ENCODE measurements around the gene COQ8B. TPM values are rescaled to one million over a fixed set of nuclear protein-coding genes. Genes with fewer than 3 reads are reported as not detected.

The COQ8B gene
- polyA plus RNA-seq, 10 donors, result 15.8 to 22.0 (median 19.0) TPM

Other genes with a start within 250 kb of the COQ8B start
- under 1 TPM; 0.25 to 0.81 (median 0.49) TPM for gene SPTBN4, start 249.9 kb downstream of the COQ8B start, polyA plus RNA-seq (ENCODE audit: insufficient read length in 10 of 10)
- 10 to 100 TPM; 14.7 to 31.7 (median 19.0) TPM for gene SHKBP1, start 140.0 kb downstream of the COQ8B start, polyA plus RNA-seq (ENCODE audit: insufficient read length in 10 of 10)
- gene LTBP4, start 115.5 kb downstream of the COQ8B start, polyA plus RNA-seq (ENCODE audit: insufficient read length in 10 of 10), result 100 to 1,000 TPM; 157 to 405 (median 220) TPM
- gene NUMBL, start 26.2 kb downstream of the COQ8B start, polyA plus RNA-seq (ENCODE audit: insufficient read length in 10 of 10), result 10 to 100 TPM; 22.0 to 37.8 (median 28.3) TPM
- 10 to 100 TPM in 5 of 10 donors, 1 to 10 TPM in 5; 7.9 to 11.6 (median 10.0) TPM for gene ITPKC, start 226 bp upstream of the COQ8B start, polyA plus RNA-seq (ENCODE audit: insufficient read length in 10 of 10)
- gene ACTMAP, start 33.6 kb upstream of the COQ8B start, polyA plus RNA-seq (ENCODE audit: insufficient read length in 10 of 10), result 10 to 100 TPM in 5 of 10 donors, 1 to 10 TPM in 5; 7.1 to 12.4 (median 10.1) TPM
- 10 to 100 TPM; 51.6 to 95.0 (median 67.9) TPM for gene SNRPA, start 34.3 kb upstream of the COQ8B start, polyA plus RNA-seq (ENCODE audit: insufficient read length in 10 of 10)
- 1 to 10 TPM; 1.0 to 3.9 (median 2.3) TPM for gene MIA, start 58.6 kb upstream of the COQ8B start, polyA plus RNA-seq (ENCODE audit: insufficient read length in 10 of 10)
- 1 to 10 TPM; 7.1 to 9.6 (median 8.6) TPM for gene RAB4B, start 61.4 kb upstream of the COQ8B start, polyA plus RNA-seq (ENCODE audit: insufficient read length in 10 of 10)
- 10 to 100 TPM; 38.4 to 59.6 (median 46.3) TPM for gene EGLN2, start 82.3 kb upstream of the COQ8B start, polyA plus RNA-seq (ENCODE audit: insufficient read length in 10 of 10)
- gene CYP2A6, start 133.6 kb upstream of the COQ8B start, polyA plus RNA-seq (ENCODE audit: insufficient read length in 10 of 10), result under 1 TPM in 3 of 10 donors, not detected in 7; 0.18 to 0.29 (median 0.24) TPM
- not detected for gene CYP2A7, start 165.3 kb upstream of the COQ8B start, polyA plus RNA-seq (ENCODE audit: insufficient read length in 10 of 10)

All from muscle of back (tissue), 10 donors.